Smooth muscle cell (in vitro differentiated cells): Measurements from ENCODE around the gene CEACAM16. TPM values are rescaled to one million over a fixed set of nuclear protein-coding genes. Genes with fewer than 3 reads are reported as not detected.

Source experiments
- DNase-seq: peaks from one replicate; lab custom pipeline; 2025; ENCODE audit not compliant: unreplicated experiment; lab: John Stamatoyannopoulos, UW
- H2AFZ ChIP-seq: fragments of 200-600 bp; sonication (generic); 2 replicates; pipeline ENCODE4 v1.6.0; 2016; ENCODE audit warnings: antibody characterized with exemption, low read depth, mild to moderate bottlenecking
- H3F3A ChIP-seq: fragments of 200-600 bp; sonication (generic); 2 replicates; pipeline ENCODE4 v1.6.0; 2017; ENCODE audit warnings: antibody characterized with exemption, low read depth
- H3K27ac ChIP-seq: fragments of 200-600 bp; sonication (generic); 2 replicates; pipeline ENCODE4 v1.5.1; 2016; ENCODE audit warnings: low read depth, mild to moderate bottlenecking
- H3K27me3 ChIP-seq: fragments of 200-600 bp; sonication (generic); 2 replicates; pipeline ENCODE4 v1.6.1; 2016; ENCODE audit warnings: low read depth, mild to moderate bottlenecking
- H3K36me3 ChIP-seq: fragments of 200-600 bp; sonication (generic); 2 replicates; pipeline ENCODE4 v1.5.1; 2016; ENCODE audit warnings: low read depth
- H3K4me1 ChIP-seq: fragments of 200-600 bp; sonication (generic); 2 replicates; pipeline ENCODE4 v1.5.1; 2016; ENCODE audit warnings: low read depth
- H3K4me2 ChIP-seq: fragments of 200-600 bp; sonication (generic); 2 replicates; pipeline ENCODE4 v1.6.0; 2016; ENCODE audit warnings: mild to moderate bottlenecking
- H3K4me3 ChIP-seq: fragments of 200-600 bp; sonication (generic); 2 replicates; pipeline ENCODE4 v1.5.1; 2016; ENCODE audit warnings: mild to moderate bottlenecking
- H3K79me2 ChIP-seq: fragments of 200-600 bp; sonication (generic); 2 replicates; pipeline ENCODE4 v1.6.0; 2016; ENCODE audit warnings: low read depth, mild to moderate bottlenecking
- H3K9ac ChIP-seq: fragments of 200-600 bp; sonication (generic); 2 replicates; pipeline ENCODE4 v1.6.0; 2016; ENCODE audit warnings: low read depth
- H3K9me3 ChIP-seq: fragments of 200-600 bp; sonication (generic); replicated peaks from 2 replicates; pipeline ENCODE4 v1.5.1; 2016; ENCODE audit warnings: low read depth
- H4K20me1 ChIP-seq: fragments of 200-600 bp; sonication (generic); 2 replicates; pipeline ENCODE4 v1.6.0; 2016; ENCODE audit warnings: low read depth
- CTCF ChIP-seq: fragments of 200-600 bp; sonication (generic); IDR thresholded peaks from 2 replicates; pipeline ENCODE4 v1.5.1; 2017; ENCODE audit warnings: borderline replicate concordance, mild to moderate bottlenecking, antibody characterized with exemption; ENCODE audit not compliant: insufficient read depth, poor library complexity, severe bottlenecking
- WGBS: methylation state at CpG from one replicate; pipeline ENCODE4 v1.1.7; 2016; ENCODE audit warnings: low lambda C conversion rate; 5-methylcytosine and 5-hydroxymethylcytosine counted together
- microRNA counts: library from miRNA; unstranded; fragments of <30 nt; microRNA quantifications from one replicate; lab custom pipeline; 2016
- microRNA-seq: library from miRNA; unstranded; fragments of <30 nt; microRNA quantifications from one replicate; pipeline ENCODE4, GENCODE V29; 2016; ENCODE audit warnings: borderline number of aligned reads
- polyA plus RNA-seq: library from polyadenylated mRNA; unstranded; fragments of >200 nt; fragmentation: Nextera tagmentation; extraction: Ambion mirVana; gene quantifications from 2 replicates; pipeline ENCODE4 v1.2.1, GENCODE V29; 2016
- small RNA-seq: library from RNA; depleted of rRNA; stranded (forward); fragments of <200 nt; gene quantifications from one replicate; pipeline ENCODE3, GENCODE V24; 2014
- total RNA-seq: library from RNA; depleted of rRNA; stranded (reverse); fragments of >200 nt; gene quantifications from 2 replicates; pipeline ENCODE4 v1.2.3, GENCODE V29; 2014

The CEACAM16 gene
- total and polyA plus RNA-seq, 2 experiments from 2014 or later: not detected

GRCh38 chr19:44758596-44758995, 59.6 kb downstream of the CEACAM16 start:
- Histone ChIP-seq H3K4me1 (peaks cover 25% of the 10 kb centered on the region), H3K4me2 (peak overlapping the region; percentile 88), H2AFZ (no peak overlapping the region), H3K27ac (peak overlapping the region; percentile 38), H3K9ac (no peak overlapping the region), H3K27me3 (no peaks in the 10 kb centered on the region), H3K36me3 (no peaks in the 10 kb centered on the region), H3K79me2 (peaks cover 4% of the 10 kb centered on the region), H3K4me3 (no peak overlapping the region), H3K9me3 (no peaks in the 10 kb centered on the region), H3F3A (peaks cover 12% of the 10 kb centered on the region), H4K20me1 (peaks cover 35% of the 10 kb centered on the region)
- TF ChIP-seq CTCF: no peak
- DNase-seq: no peak
- WGBS: 38% methylated on average over 4 of the region's 9 CpGs

GRCh38 chr19:44759083-44759804, 60.3 kb downstream of the CEACAM16 start:
- H3K9me3 ChIP-seq: no peaks in the 10 kb centered on the region
- DNase-seq: no peak
- no peak overlapping the region for H3K27ac ChIP-seq
- H3K9ac ChIP-seq: no peak overlapping the region
- H3K79me2 ChIP-seq: peaks cover 4% of the 10 kb centered on the region
- H3K4me3 ChIP-seq: no peak overlapping the region
- no peak overlapping the region for H3K4me2 ChIP-seq
- H3F3A ChIP-seq: peaks cover 12% of the 10 kb centered on the region
- TF ChIP-seq CTCF: no peak
- H3K27me3 ChIP-seq: no peaks in the 10 kb centered on the region
- H3K36me3 ChIP-seq: no peaks in the 10 kb centered on the region
- no peak overlapping the region for H2AFZ ChIP-seq
- H4K20me1 ChIP-seq: peaks cover 35% of the 10 kb centered on the region
- peaks cover 24% of the 10 kb centered on the region for H3K4me1 ChIP-seq
- 93% methylated on average over 4 of the region's 10 CpGs for WGBS

MicroRNAs within 50 kb of the gene (microRNA counts, 767-probe panel; counts per million panel counts)
- 183 counts per million for microRNA hsa-miR-4531 (lab: Ali Mortazavi, UCI)

Small RNA genes lying within 50 kb of the gene (microRNA-seq; reads per million reads assigned to microRNA genes)
- not detected for gene MIR4531
- gene MIR8085: not detected

Small RNA genes lying within 50 kb of the gene (small RNA-seq; reads per million reads assigned to genes)
- gene RF00285: not detected

Other genes starting within 250 kb of the CEACAM16 start
- 8.5 and 9.2 TPM in 2 replicates for gene ZNF180, start 198.6 kb upstream of the CEACAM16 start, total RNA-seq
- 2.6 and 3.9 TPM in 2 replicates for gene ZNF180, start 198.6 kb upstream of the CEACAM16 start, polyA plus RNA-seq
- not detected in 2 replicates for gene CEACAM20, start 169.5 kb upstream of the CEACAM16 start, total RNA-seq
- 0.08 TPM in 1 of 2 replicates, not detected in the other for gene CEACAM20, start 169.5 kb upstream of the CEACAM16 start, polyA plus RNA-seq
- gene IGSF23, start 85.6 kb upstream of the CEACAM16 start, total RNA-seq: not detected in 2 replicates
- gene IGSF23, start 85.6 kb upstream of the CEACAM16 start, polyA plus RNA-seq: not detected in 2 replicates
- gene PVR, start 55.2 kb upstream of the CEACAM16 start, total RNA-seq: 23.5 and 25.4 TPM in 2 replicates
- gene PVR, start 55.2 kb upstream of the CEACAM16 start, polyA plus RNA-seq: 28.5 and 35.0 TPM in 2 replicates
- 0.81 and 1.5 TPM in 2 replicates for gene CEACAM19, start 27.7 kb upstream of the CEACAM16 start, total RNA-seq
- gene CEACAM19, start 27.7 kb upstream of the CEACAM16 start, polyA plus RNA-seq: 0.88 and 2.4 TPM in 2 replicates
- gene BCL3, start 49.6 kb downstream of the CEACAM16 start, total RNA-seq: 8.1 and 12.2 TPM in 2 replicates
- gene BCL3, start 49.6 kb downstream of the CEACAM16 start, polyA plus RNA-seq: 52.8 and 54.0 TPM in 2 replicates
- 0.40 and 0.90 TPM in 2 replicates for gene CBLC, start 78.7 kb downstream of the CEACAM16 start, total RNA-seq
- gene CBLC, start 78.7 kb downstream of the CEACAM16 start, polyA plus RNA-seq: 0.87 and 2.3 TPM in 2 replicates
- 1.7 and 5.0 TPM in 2 replicates for gene BCAM, start 110.0 kb downstream of the CEACAM16 start, total RNA-seq
- gene BCAM, start 110.0 kb downstream of the CEACAM16 start, polyA plus RNA-seq: 1.5 and 6.4 TPM in 2 replicates
- gene NECTIN2, start 147.1 kb downstream of the CEACAM16 start, total RNA-seq: 91.5 and 94.6 TPM in 2 replicates
- 160 and 164 TPM in 2 replicates for gene NECTIN2, start 147.1 kb downstream of the CEACAM16 start, polyA plus RNA-seq
- gene TOMM40, start 192.1 kb downstream of the CEACAM16 start, total RNA-seq: 38.7 and 96.0 TPM in 2 replicates
- 65.0 and 69.7 TPM in 2 replicates for gene TOMM40, start 192.1 kb downstream of the CEACAM16 start, polyA plus RNA-seq
- gene APOE, start 206.6 kb downstream of the CEACAM16 start, total RNA-seq: 228 and 237 TPM in 2 replicates
- gene APOE, start 206.6 kb downstream of the CEACAM16 start, polyA plus RNA-seq: 329 and 458 TPM in 2 replicates
- 8.0 and 28.4 TPM in 2 replicates for gene APOC1, start 215.5 kb downstream of the CEACAM16 start, total RNA-seq
- gene APOC1, start 215.5 kb downstream of the CEACAM16 start, polyA plus RNA-seq: 28.6 and 31.5 TPM in 2 replicates
- gene APOC4, start 243.1 kb downstream of the CEACAM16 start, total RNA-seq: not detected in 2 replicates
- not detected in 2 replicates for gene APOC4, start 243.1 kb downstream of the CEACAM16 start, polyA plus RNA-seq
- gene APOC2, start 246.9 kb downstream of the CEACAM16 start, total RNA-seq: 0.40 TPM in 1 of 2 replicates, not detected in the other
- gene APOC2, start 246.9 kb downstream of the CEACAM16 start, polyA plus RNA-seq: 0.29 and 0.61 TPM in 2 replicates